Activated T-cell treated with anti-CD3 and anti-CD28 coated beads for 48 hours (primary cell): Measurements from ENCODE around the gene ABLIM3.

ENCODE experiments used
- DNase-seq: peaks from one replicate; pipeline ENCODE4 v3.0.0-alpha.2; 2020; ENCODE audit warnings: low read depth

The ABLIM3 gene

GRCh38 chr5:149133795-149134777 lies 7.2 kb upstream of the ABLIM3 start:
- DNase-seq: no peak

GRCh38 chr5:149134778-149135500 lies 6.4 kb upstream of the ABLIM3 start:
- no peak for DNase-seq

- no peak for DNase-seq
Observed at GRCh38 chr5:149135536-149136201, 5.6 kb upstream of the ABLIM3 start.

GRCh38 chr5:149138182-149138923 lies 2.9 kb upstream of the ABLIM3 start:
- DNase-seq: no peak

- DNase-seq: no peak
Observed at GRCh38 chr5:149140197-149141002, 893 bp upstream of the ABLIM3 start.

- DNase-seq: no peak
Observed at GRCh38 chr5:149141957-149142851, 911 bp downstream of the ABLIM3 start.

- no peak for DNase-seq
Observed at GRCh38 chr5:149143470-149143869, 2.2 kb downstream of the ABLIM3 start.

GRCh38 chr5:149144637-149145036 lies 3.3 kb downstream of the ABLIM3 start:
- DNase-seq: no peak

- DNase-seq: no peak
Observed at GRCh38 chr5:149145138-149145537, 3.8 kb downstream of the ABLIM3 start.

- no peak for DNase-seq
Observed at GRCh38 chr5:149147676-149148075, 6.4 kb downstream of the ABLIM3 start.

- no peak for DNase-seq
Observed at GRCh38 chr5:149149942-149150341, 8.6 kb downstream of the ABLIM3 start.

- DNase-seq: no peak
Observed at GRCh38 chr5:149150457-149150856, 9.2 kb downstream of the ABLIM3 start.

GRCh38 chr5:149151717-149152116 lies 10.4 kb downstream of the ABLIM3 start:
- no peak for DNase-seq

GRCh38 chr5:149152317-149152746 lies 11.0 kb downstream of the ABLIM3 start:
- no peak for DNase-seq

GRCh38 chr5:149153193-149153750 lies 12.0 kb downstream of the ABLIM3 start:
- DNase-seq: no peak

- no peak for DNase-seq
Observed at GRCh38 chr5:149153751-149154610, 12.7 kb downstream of the ABLIM3 start.

GRCh38 chr5:149154650-149155049 lies 13.4 kb downstream of the ABLIM3 start:
- no peak for DNase-seq

- DNase-seq: no peak
Observed at GRCh38 chr5:149156435-149157083, 15.3 kb downstream of the ABLIM3 start.
